CD4-positive, alpha-beta T cell (primary cell): ENCODE results near the gene ADGRE1. TPM values are rescaled to one million over a fixed set of nuclear protein-coding genes. Genes with fewer than 3 reads are reported as not detected.

Source experiments
- ATAC-seq: fragments of 200-7000 bp; cut with Tn5 transposase; one replicate; pipeline ENCODE4 v1.10.0; 2022; ENCODE audit warnings: mild to moderate bottlenecking; ENCODE audit not compliant: poor library complexity
- CTCF ChIA-PET: fragments of 350-600 bp; sonication (Branson Sonifier 250); formaldehyde crosslinking; loops from one replicate; lab custom pipeline; 2021; ENCODE audit warnings: antibody characterized with exemption, inconsistent platforms; lab: Charles Lee
- POLR2A ChIA-PET: fragments of 350-600 bp; sonication (Branson Sonifier 250); formaldehyde crosslinking; loops from one replicate; lab custom pipeline; 2021; ENCODE audit warnings: antibody characterized with exemption, inconsistent platforms; lab: Charles Lee
- DNase-seq, 14 experiments: peaks; one replicate each; pipeline ENCODE4 v3.0.0-alpha.2; 2013 to 2020; ENCODE audit warnings: mixed read lengths in 2 of 14
- H3K27ac ChIP-seq, 2 donors: one replicate each; pipeline versions ENCODE4 v1.5.1 to v1.7.0; 2013; ENCODE audit warnings: low read length in 2 of 2, low read depth in 1 of 2, mild to moderate bottlenecking in 1 of 2
- H3K27me3 ChIP-seq, 2 experiments: 1 replicate in 1 of 2; 2 replicates in 1 of 2; pipeline versions ENCODE4 v1.6.1 to v1.7.0; 2013; ENCODE audit warnings: low read length in 2 of 2, control low read depth in 1 of 2, mild to moderate bottlenecking in 1 of 2, moderate library complexity in 1 of 2; ENCODE audit not compliant: insufficient read depth in 2 of 2, control insufficient read depth in 1 of 2
- H3K36me3 ChIP-seq: one replicate; pipeline ENCODE4 v1.6.1; 2013; ENCODE audit warnings: low read length, control low read depth; ENCODE audit not compliant: insufficient read depth
- H3K4me1 ChIP-seq: one replicate; pipeline ENCODE4 v1.6.1; 2013; ENCODE audit warnings: low read length, control low read depth; ENCODE audit not compliant: insufficient read depth
- H3K4me3 ChIP-seq: one replicate; pipeline ENCODE4 v1.5.1; 2013; ENCODE audit warnings: mild to moderate bottlenecking, low read length, moderate library complexity
- H3K9me3 ChIP-seq, 2 experiments: 1 replicate in 1 of 2; 2 replicates in 1 of 2; pipeline versions ENCODE4 v1.6.1 to v1.7.0; 2013; ENCODE audit warnings: low read length in 2 of 2, mild to moderate bottlenecking in 2 of 2, control low read depth in 1 of 2, moderate library complexity in 1 of 2; ENCODE audit not compliant: control insufficient read depth in 1 of 2, insufficient read depth in 1 of 2
- H3K27ac Mint-ChIP-seq: one replicate; pipeline ENCODE4 v1.8.0; 2020; ENCODE audit warnings: mixed read lengths
- H3K27me3 Mint-ChIP-seq: one replicate; pipeline ENCODE4 v1.8.0; 2021; ENCODE audit warnings: mixed read lengths
- H3K36me3 Mint-ChIP-seq: one replicate; pipeline ENCODE4 v1.8.0; 2021; ENCODE audit warnings: low read depth, mixed read lengths
- H3K4me1 Mint-ChIP-seq: one replicate; pipeline ENCODE4 v1.8.0; 2021; ENCODE audit warnings: low read depth, mixed read lengths
- H3K4me3 Mint-ChIP-seq: one replicate; pipeline ENCODE4 v1.8.0; 2020; ENCODE audit warnings: mild to moderate bottlenecking, mixed read lengths
- H3K9me3 Mint-ChIP-seq: one replicate; pipeline ENCODE4 v1.8.0; 2020; ENCODE audit warnings: mixed read lengths
- intact Hi-C, 2 experiments: fragments of 100-400 bp; cut with DNase I in 1 of 2; cut with micrococcal nuclease in 1 of 2; formaldehyde crosslinking; loops; one replicate each; pipeline versions ENCODE4 v1.15.1 to v1.9.0; 2023 to 2025; cut with DNase I, micrococcal nuclease
- total RNA-seq, 174 experiments: library from RNA in 2 of 174; stranded (reverse) in 2 of 174; gene quantifications; one replicate each; pipeline ENCODE4 v1.2.3 and lab custom pipeline; 2021 to 2026
- TF ChIP-seq, protein P1 (sequence below): fragments of 200-600 bp; IDR thresholded peaks from one replicate; pipeline ENCODE4 v1.8.0; 2022; ENCODE audit warnings: antibody characterized with exemption, mild to moderate bottlenecking

ADGRE1 gene
- total RNA-seq, 2 experiments from 2014 or later, result 5.4 to 6.0 TPM

DNA sequence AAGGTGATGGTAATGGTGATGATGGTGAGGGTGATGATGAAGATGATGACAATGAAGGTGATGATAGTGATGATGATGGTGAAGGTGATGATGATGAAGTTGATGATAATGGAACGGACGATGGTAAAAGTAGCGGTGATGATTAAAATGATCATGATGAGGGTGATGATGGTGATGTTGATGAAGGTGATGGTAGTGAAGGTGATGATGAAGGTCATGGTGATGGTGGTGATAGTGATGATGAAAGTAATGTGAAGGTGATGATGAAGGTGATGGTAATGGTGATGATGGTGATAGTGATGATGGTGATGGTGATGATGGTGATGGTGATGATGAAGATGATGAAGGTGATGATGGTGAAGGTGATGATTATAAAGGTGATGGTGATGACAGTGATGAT, 67.7 kb downstream of the ADGRE1 start:
- DNase-seq (no peak), ATAC-seq (no peak)
- intact Hi-C loops, result no loop called here
- H3K27ac ChIP-seq, result no peak overlapping the region
- ChIA-PET CTCF (no interaction called here), POLR2A (no interaction called here)
- H3K9me3 ChIP-seq, result no peaks in the 10 kb centered on the region
- peaks cover 41% of the 10 kb centered on the region for H3K36me3 Mint-ChIP-seq
- no peaks in the 10 kb centered on the region for H3K36me3 ChIP-seq
- no peak overlapping the region for H3K4me3 ChIP-seq
- H3K9me3 Mint-ChIP-seq, result no peaks in the 10 kb centered on the region
- TF ChIP-seq, protein P1, sequence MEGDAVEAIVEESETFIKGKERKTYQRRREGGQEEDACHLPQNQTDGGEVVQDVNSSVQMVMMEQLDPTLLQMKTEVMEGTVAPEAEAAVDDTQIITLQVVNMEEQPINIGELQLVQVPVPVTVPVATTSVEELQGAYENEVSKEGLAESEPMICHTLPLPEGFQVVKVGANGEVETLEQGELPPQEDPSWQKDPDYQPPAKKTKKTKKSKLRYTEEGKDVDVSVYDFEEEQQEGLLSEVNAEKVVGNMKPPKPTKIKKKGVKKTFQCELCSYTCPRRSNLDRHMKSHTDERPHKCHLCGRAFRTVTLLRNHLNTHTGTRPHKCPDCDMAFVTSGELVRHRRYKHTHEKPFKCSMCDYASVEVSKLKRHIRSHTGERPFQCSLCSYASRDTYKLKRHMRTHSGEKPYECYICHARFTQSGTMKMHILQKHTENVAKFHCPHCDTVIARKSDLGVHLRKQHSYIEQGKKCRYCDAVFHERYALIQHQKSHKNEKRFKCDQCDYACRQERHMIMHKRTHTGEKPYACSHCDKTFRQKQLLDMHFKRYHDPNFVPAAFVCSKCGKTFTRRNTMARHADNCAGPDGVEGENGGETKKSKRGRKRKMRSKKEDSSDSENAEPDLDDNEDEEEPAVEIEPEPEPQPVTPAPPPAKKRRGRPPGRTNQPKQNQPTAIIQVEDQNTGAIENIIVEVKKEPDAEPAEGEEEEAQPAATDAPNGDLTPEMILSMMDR, result no peak
- no peak overlapping the region for H3K4me3 Mint-ChIP-seq
- H3K27me3 Mint-ChIP-seq, result peaks cover 8% of the 10 kb centered on the region
- H3K4me1 ChIP-seq, result no peaks in the 10 kb centered on the region
- H3K4me1 Mint-ChIP-seq, result no peaks in the 10 kb centered on the region
- no peaks in the 10 kb centered on the region for H3K27me3 ChIP-seq
- no peak overlapping the region for H3K27ac Mint-ChIP-seq

DNA sequence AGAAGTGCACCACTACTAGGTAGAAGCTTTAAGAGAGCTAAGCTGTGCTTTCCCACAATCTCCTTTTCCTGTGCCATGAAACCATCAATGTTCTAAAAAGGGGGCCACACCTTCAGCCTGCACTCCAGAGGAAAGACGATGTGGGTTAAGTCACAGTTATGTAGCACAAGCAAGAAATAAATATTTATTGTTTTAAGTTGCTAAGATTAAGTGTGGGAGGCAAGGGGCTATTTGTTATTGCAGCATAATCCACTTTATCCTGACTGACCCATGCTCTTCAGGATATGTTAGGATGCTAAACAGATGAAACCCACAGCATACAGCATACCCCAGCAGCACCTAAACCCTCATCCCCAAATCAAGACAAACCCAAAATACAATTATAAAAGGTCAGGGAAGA, 69.2 kb downstream of the ADGRE1 start:
- Histone ChIP-seq H3K4me1 (no peaks in the 10 kb centered on the region), H3K27ac (no peak overlapping the region), H3K4me3 (no peak overlapping the region), H3K9me3 (no peaks in the 10 kb centered on the region), H3K36me3 (no peaks in the 10 kb centered on the region), H3K27me3 (no peaks in the 10 kb centered on the region)
- H3K4me1 Mint-ChIP-seq, result no peaks in the 10 kb centered on the region
- H3K4me3 Mint-ChIP-seq, result no peak overlapping the region
- no peak overlapping the region for H3K27ac Mint-ChIP-seq
- H3K9me3 Mint-ChIP-seq, result no peaks in the 10 kb centered on the region
- peaks cover 56% of the 10 kb centered on the region for H3K36me3 Mint-ChIP-seq
- intact Hi-C loops, result no loop called here
- DNase-seq (no peak), ATAC-seq (no peak)
- ChIA-PET POLR2A (no interaction called here), CTCF (no interaction called here)
- peaks cover 8% of the 10 kb centered on the region for H3K27me3 Mint-ChIP-seq
- TF ChIP-seq, protein P1, result no peak

DNA sequence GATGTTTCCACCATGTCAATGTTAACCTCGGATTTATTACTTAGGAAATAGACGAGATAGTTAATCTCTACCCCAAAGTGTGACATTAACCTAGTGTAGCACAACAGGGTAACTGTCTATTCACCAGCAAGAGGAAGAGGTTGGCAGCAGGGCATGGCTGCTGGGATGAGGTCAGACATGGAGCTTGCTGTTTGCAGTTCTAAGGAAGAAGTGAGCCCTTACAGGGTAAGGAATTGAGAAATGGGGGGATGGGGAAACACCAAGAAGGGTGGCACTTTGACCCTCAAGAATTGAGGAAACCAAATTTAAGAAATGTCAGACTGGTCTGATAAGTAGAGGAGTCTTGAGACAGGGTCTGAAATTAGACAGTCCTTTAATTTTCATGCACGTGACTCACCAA, 71.4 kb downstream of the ADGRE1 start:
- Histone ChIP-seq H3K36me3 (peaks cover 4% of the 10 kb centered on the region), H3K27ac (no peak overlapping the region), H3K27me3 (no peaks in the 10 kb centered on the region), H3K4me1 (peaks cover 2% of the 10 kb centered on the region), H3K9me3 (no peaks in the 10 kb centered on the region), H3K4me3 (no peak overlapping the region)
- TF ChIP-seq, protein P1, result no peak
- intact Hi-C loops, result no loop called here
- H3K4me1 Mint-ChIP-seq, result peaks cover 4% of the 10 kb centered on the region
- ChIA-PET POLR2A (no interaction called here), CTCF (no interaction called here)
- H3K27me3 Mint-ChIP-seq, result no peaks in the 10 kb centered on the region
- H3K4me3 Mint-ChIP-seq, result no peak overlapping the region
- ATAC-seq (no peak), DNase-seq (peak in 2 of 14 experiments; percentile 9 to 11)
- H3K9me3 Mint-ChIP-seq, result no peaks in the 10 kb centered on the region
- peaks cover 67% of the 10 kb centered on the region for H3K36me3 Mint-ChIP-seq
- no peak overlapping the region for H3K27ac Mint-ChIP-seq
